Lung (tissue), 12 donors: ENCODE measurements around the gene PRLR. TPM values are rescaled to one million over a fixed set of nuclear protein-coding genes. Genes with fewer than 3 reads are reported as not detected.

ENCODE experiments used
- ATAC-seq: fragments of 200-7000 bp; cut with Tn5 transposase; one replicate; pipeline ENCODE4 v1.9.1; 2020; ENCODE audit warnings: moderate number of reproducible peaks; ENCODE audit not compliant: insufficient read depth, low FRiP score
- DNase-seq, 3 donors: peaks; one replicate each; pipeline ENCODE4 v3.0.0-alpha.2; 2013 to 2017
- H3K27ac ChIP-seq, 2 donors: one replicate each; pipeline ENCODE4 v1.5.1; 2013; ENCODE audit warnings: mild to moderate bottlenecking in 2 of 2, moderate library complexity in 2 of 2, control low read depth in 1 of 2, inconsistent platforms in 1 of 2, low read depth in 1 of 2, low read length in 1 of 2
- H3K27me3 ChIP-seq, 3 donors: one replicate each; pipeline ENCODE4 v1.5.1; 2013; ENCODE audit warnings: low read length in 2 of 3; ENCODE audit not compliant: control insufficient read depth in 3 of 3, insufficient read depth in 3 of 3
- H3K36me3 ChIP-seq, 4 donors: one replicate each; pipeline ENCODE4 v1.5.1; 2013; ENCODE audit warnings: low read length in 4 of 4, mild to moderate bottlenecking in 1 of 4, moderate library complexity in 1 of 4; ENCODE audit not compliant: control insufficient read depth in 4 of 4, insufficient read depth in 4 of 4
- H3K4me1 ChIP-seq, 5 donors: one replicate each; pipeline ENCODE4 v1.5.1; 2013; ENCODE audit warnings: low read length in 5 of 5, mild to moderate bottlenecking in 2 of 5, moderate library complexity in 1 of 5; ENCODE audit not compliant: control insufficient read depth in 5 of 5, insufficient read depth in 5 of 5
- H3K4me3 ChIP-seq: one replicate; pipeline ENCODE4 v1.5.1; 2013; ENCODE audit warnings: mild to moderate bottlenecking, control low read depth, moderate library complexity
- H3K9ac ChIP-seq, 2 donors: one replicate each; pipeline ENCODE4 v1.5.1; 2013; ENCODE audit warnings: low read length in 2 of 2, control low read depth in 1 of 2; ENCODE audit not compliant: insufficient read depth in 1 of 2
- H3K9me3 ChIP-seq, 4 donors: one replicate each; pipeline ENCODE4 v1.5.1; 2013; ENCODE audit warnings: low read length in 3 of 4, mild to moderate bottlenecking in 1 of 4, moderate library complexity in 1 of 4; ENCODE audit not compliant: control insufficient read depth in 4 of 4, insufficient read depth in 3 of 4
- CTCF ChIP-seq: IDR thresholded peaks from 2 replicates; pipeline ENCODE4 v1.5.1; 2012; ENCODE audit warnings: mild to moderate bottlenecking; ENCODE audit errors: control extremely low read depth, extremely low read depth
- WGBS, 2 donors: extraction: QIAGEN DNeasy Blood & Tissue Kit; methylation state at CpG; one replicate each; pipeline ENCODE4 v1.1.7; 2013; 5-methylcytosine and 5-hydroxymethylcytosine counted together
- polyA plus RNA-seq, 2 donors: library from polyadenylated mRNA; stranded (reverse); fragments of 200-250 nt; gene quantifications; one replicate each; pipeline ENCODE4 v1.2.1, GENCODE V29; 2013
- total RNA-seq, 2 donors: library from RNA; depleted of rRNA in 1 of 2; stranded (reverse); fragments of >200 nt in 1 of 2; gene quantifications; one replicate each; pipeline ENCODE4 v1.2.1, GENCODE V29; 2014 to 2021
- donor health status: control.
- donor health status: control.
- donor health status: Bipolar disorder and iron deficiency.
- donor health status: healthy.
- donor health status: DM: yes; HTN: yes; CAD: no.

Gene PRLR
- total and polyA plus RNA-seq, 4 donors = 0.02 to 3.4 (median 0.76) TPM

GRCh38 chr5:35214051-35214450, 16.2 kb downstream of the PRLR start:
- Histone ChIP-seq H3K27me3 (no peaks in the 10 kb centered on the region), H3K4me3 (no peak overlapping the region), H3K9ac (no peak overlapping the region), H3K36me3 (no peaks in the 10 kb centered on the region), H3K9me3 (no peaks in the 10 kb centered on the region), H3K27ac (no peak overlapping the region), H3K4me1 (no peaks in the 10 kb centered on the region)
- ATAC-seq (no peak), DNase-seq (no peak)
- no peak for TF ChIP-seq CTCF
- WGBS, 2 donors = 92 to 94% methylated on average over 2 of the region's 2 CpGs

- WGBS, 2 donors = 92 to 97% methylated on average over 3 of the region's 3 CpGs
- Histone ChIP-seq H3K27ac (no peak overlapping the region), H3K4me3 (no peak overlapping the region), H3K9ac (no peak overlapping the region), H3K36me3 (no peaks in the 10 kb centered on the region), H3K27me3 (no peaks in the 10 kb centered on the region), H3K4me1 (no peaks in the 10 kb centered on the region), H3K9me3 (no peaks in the 10 kb centered on the region)
- ATAC-seq = no peak
- no peak for DNase-seq
- no peak for TF ChIP-seq CTCF
These were observed 16.7 kb downstream of the PRLR start for GRCh38 chr5:35213608-35214007.

GRCh38 chr5:35212122-35212982, 17.9 kb downstream of the PRLR start:
- ATAC-seq (no peak), DNase-seq (no peak)
- H3K36me3 ChIP-seq = no peaks in the 10 kb centered on the region
- H3K4me3 ChIP-seq = no peak overlapping the region
- peaks cover 0 to 9% (median 0%) of the 10 kb centered on the region in 3 donors for H3K27me3 ChIP-seq
- TF ChIP-seq CTCF = no peak
- WGBS, 2 donors = 59 to 64% methylated on average over 3 of the region's 3 CpGs
- H3K27ac ChIP-seq = no peak overlapping the region
- H3K4me1 ChIP-seq = no peaks in the 10 kb centered on the region
- H3K9ac ChIP-seq = no peak overlapping the region
- H3K9me3 ChIP-seq = no peaks in the 10 kb centered on the region
